ENCODE measurements around the gene RNF130. TPM values are rescaled to one million over a fixed set of nuclear protein-coding genes. Genes with fewer than 3 reads are reported as not detected.
A peak's percentile ranks its signal among the peaks of the same experiment; 100 is the strongest.

Gene RNF130
- total RNA-seq, 1 donor from 2014 or later = 183 TPM

- H3K4me3 ChIP-seq = no peak overlapping the region
- Mint-ChIP-seq H3K27me3 (ENCODE audit: insufficient read depth, low read depth) (peaks cover 4% of the 10 kb centered on the region), H3K4me3 (no peak overlapping the region), H3K4me1 (peaks cover 22% of the 10 kb centered on the region), H3K9me3 (peaks cover 34% of the 10 kb centered on the region), H3K36me3 (peaks cover 68% of the 10 kb centered on the region), H3K27ac (no peak overlapping the region)
- H3K36me3 ChIP-seq = peaks cover 3% of the 10 kb centered on the region
- H3K4me1 ChIP-seq = peaks cover 25% of the 10 kb centered on the region
- DNase-seq (ENCODE audit: low spot score) = no peak
- no peaks in the 10 kb centered on the region for H3K27me3 ChIP-seq
- peak overlapping the region; percentile 26 for H3K27ac ChIP-seq
- peaks cover 92% of the 10 kb centered on the region for H4K20me1 ChIP-seq (ENCODE audit: low read depth)
- TF ChIP-seq EZH2phosphoT487 (IDR thresholded peaks at IDR 0.05) = no peak
- no peak for TF ChIP-seq CTCF (IDR thresholded peaks at IDR 0.05)
- no peak for TF ChIP-seq EZH2 (IDR thresholded peaks at IDR 0.05)
- no peak overlapping the region for H3K9ac ChIP-seq
- H3F3A ChIP-seq (ENCODE audit: low read depth) = peaks cover 16% of the 10 kb centered on the region
- H3K4me2 ChIP-seq = no peak overlapping the region
- H3K9me3 ChIP-seq (ENCODE audit: low read depth) = no peaks in the 10 kb centered on the region
- H3K79me2 ChIP-seq (ENCODE audit: low read depth) = peaks cover 99% of the 10 kb centered on the region
- H2AFZ ChIP-seq (replicated peaks) = no peak overlapping the region
Observed at GRCh38 chr5:180026734-180027458, 44.7 kb downstream of the RNF130 start.

GRCh38 chr5:180026320-180026719, 45.2 kb downstream of the RNF130 start:
- Mint-ChIP-seq H3K4me1 (peaks cover 22% of the 10 kb centered on the region), H3K36me3 (peaks cover 67% of the 10 kb centered on the region), H3K4me3 (no peak overlapping the region), H3K27me3 (ENCODE audit: insufficient read depth, low read depth) (peaks cover 3% of the 10 kb centered on the region), H3K9me3 (peaks cover 33% of the 10 kb centered on the region), H3K27ac (no peak overlapping the region)
- no peak for TF ChIP-seq EZH2 (IDR thresholded peaks at IDR 0.05)
- TF ChIP-seq EZH2phosphoT487 (IDR thresholded peaks at IDR 0.05) = no peak
- no peak for TF ChIP-seq CTCF (IDR thresholded peaks at IDR 0.05)
- H4K20me1 ChIP-seq (ENCODE audit: low read depth) = peaks cover 87% of the 10 kb centered on the region
- no peak overlapping the region for H3K4me2 ChIP-seq
- H3K9ac ChIP-seq = no peak overlapping the region
- H3K4me1 ChIP-seq = peaks cover 25% of the 10 kb centered on the region
- H3F3A ChIP-seq (ENCODE audit: low read depth) = peaks cover 16% of the 10 kb centered on the region
- H3K4me3 ChIP-seq = no peak overlapping the region
- no peak for DNase-seq (ENCODE audit: low spot score)
- H2AFZ ChIP-seq (replicated peaks) = no peak overlapping the region
- H3K9me3 ChIP-seq (ENCODE audit: low read depth) = no peaks in the 10 kb centered on the region
- peaks cover 4% of the 10 kb centered on the region for H3K36me3 ChIP-seq
- H3K27ac ChIP-seq = no peak overlapping the region
- peaks cover 100% of the 10 kb centered on the region for H3K79me2 ChIP-seq (ENCODE audit: low read depth)
- H3K27me3 ChIP-seq = no peaks in the 10 kb centered on the region

- Histone ChIP-seq H3K9ac (no peak overlapping the region), H3K79me2 (ENCODE audit: low read depth) (peaks cover 96% of the 10 kb centered on the region), H3F3A (ENCODE audit: low read depth) (no peaks in the 10 kb centered on the region), H3K4me1 (no peaks in the 10 kb centered on the region), H3K4me2 (no peak overlapping the region), H2AFZ (replicated peaks) (no peak overlapping the region), H3K9me3 (ENCODE audit: low read depth) (no peaks in the 10 kb centered on the region), H4K20me1 (ENCODE audit: low read depth) (peaks cover 53% of the 10 kb centered on the region), H3K27me3 (no peaks in the 10 kb centered on the region), H3K4me3 (no peak overlapping the region), H3K36me3 (peaks cover 8% of the 10 kb centered on the region), H3K27ac (no peak overlapping the region)
- no peak overlapping the region for H3K27ac Mint-ChIP-seq
- peaks cover 4% of the 10 kb centered on the region for H3K27me3 Mint-ChIP-seq (ENCODE audit: insufficient read depth, low read depth)
- no peak for DNase-seq (ENCODE audit: low spot score)
- peaks cover 83% of the 10 kb centered on the region for H3K36me3 Mint-ChIP-seq
- no peak overlapping the region for H3K4me3 Mint-ChIP-seq
- peaks cover 4% of the 10 kb centered on the region for H3K4me1 Mint-ChIP-seq
- peak; percentile 4 for TF ChIP-seq CTCF (IDR thresholded peaks at IDR 0.05)
- TF ChIP-seq EZH2 (IDR thresholded peaks at IDR 0.05) = no peak
- TF ChIP-seq EZH2phosphoT487 (IDR thresholded peaks at IDR 0.05) = no peak
- H3K9me3 Mint-ChIP-seq = peaks cover 56% of the 10 kb centered on the region
Observed at GRCh38 chr5:180021900-180022299, 49.7 kb downstream of the RNF130 start.
